GM12891 (cell line): Measurements from ENCODE around the gene SMC6.

ENCODE experiments used
- POLR2A ChIP-seq: IDR thresholded peaks from 2 replicates; pipeline ENCODE4 v1.6.1; 2011; ENCODE audit warnings: low read depth, low read length, control low read depth
- POLR2AphosphoS5 ChIP-seq: IDR thresholded peaks from 2 replicates; pipeline ENCODE4 v1.6.1; 2011; ENCODE audit warnings: low read depth, low read length, control low read depth
- TAF1 ChIP-seq: IDR thresholded peaks from 2 replicates; pipeline ENCODE4 v1.6.1; 2011; ENCODE audit warnings: low read depth, low read length, control low read depth

- no peak for TF ChIP-seq POLR2A
- no peak for TF ChIP-seq POLR2AphosphoS5
- no peak for TF ChIP-seq TAF1
These were observed 11.8 kb upstream of the SMC6 start for GRCh38 chr2:17765398-17765797.
